ENCODE results near the gene HILPDA. TPM values are rescaled to one million over a fixed set of nuclear protein-coding genes. Genes with fewer than 3 reads are reported as not detected.

The HILPDA gene
- total RNA-seq, 1 experiment from 2014 or later = 17.0 TPM

GRCh38 chr7:128424686-128425275, 30.9 kb upstream of the HILPDA start:
- intact Hi-C loops (cut with micrococcal nuclease; ENCODE audit: unreplicated experiment) = loop anchor here (1.0 kb wide), 1 partner anchor 26 kb away; no protein-coding TSS in a partner anchor
- DNase-seq = no peak
- Histone ChIP-seq H3K4me3 (ENCODE audit: low read depth, low read length) (no peak overlapping the region), H3K36me3 (ENCODE audit: control insufficient read depth, insufficient read depth, low read length) (no peaks in the 10 kb centered on the region), H3K27me3 (replicated peaks; ENCODE audit: control insufficient read depth, insufficient read depth, low read length) (no peaks in the 10 kb centered on the region), H3K4me1 (no peaks in the 10 kb centered on the region), H3K9me3 (no peaks in the 10 kb centered on the region)
- H3K36me3 Mint-ChIP-seq (ENCODE audit: insufficient read depth, unreplicated experiment) = no peaks in the 10 kb centered on the region
- POLR2A ChIA-PET = no interaction called here
- H3K4me3 Mint-ChIP-seq (ENCODE audit: unreplicated experiment) = no peak overlapping the region
- H3K4me1 Mint-ChIP-seq (ENCODE audit: low read depth, unreplicated experiment) = no peaks in the 10 kb centered on the region
- TF ChIP-seq CTCF (IDR thresholded peaks at IDR 0.05; ENCODE audit: insufficient read depth in 1 of 2, low read depth in 1 of 2, low read length in 1 of 2, severe bottlenecking in 1 of 2, unreplicated experiment in 1 of 2) = no peak
- no peaks in the 10 kb centered on the region for H3K27me3 Mint-ChIP-seq (ENCODE audit: insufficient read depth, unreplicated experiment)
- BruUV-seq (replicated peaks) = no TSS peak
- no peak overlapping the region for H3K27ac Mint-ChIP-seq (ENCODE audit: unreplicated experiment)
- CTCF ChIA-PET = interaction anchor here (0.8 to 11.2 kb wide), 6 partner anchors 10 to 77 kb away, joined by 3 to 226 read pairs (median 6); partner anchors contain the start of gene IMPDH1
- H3K9me3 Mint-ChIP-seq (ENCODE audit: unreplicated experiment) = no peaks in the 10 kb centered on the region

DNA sequence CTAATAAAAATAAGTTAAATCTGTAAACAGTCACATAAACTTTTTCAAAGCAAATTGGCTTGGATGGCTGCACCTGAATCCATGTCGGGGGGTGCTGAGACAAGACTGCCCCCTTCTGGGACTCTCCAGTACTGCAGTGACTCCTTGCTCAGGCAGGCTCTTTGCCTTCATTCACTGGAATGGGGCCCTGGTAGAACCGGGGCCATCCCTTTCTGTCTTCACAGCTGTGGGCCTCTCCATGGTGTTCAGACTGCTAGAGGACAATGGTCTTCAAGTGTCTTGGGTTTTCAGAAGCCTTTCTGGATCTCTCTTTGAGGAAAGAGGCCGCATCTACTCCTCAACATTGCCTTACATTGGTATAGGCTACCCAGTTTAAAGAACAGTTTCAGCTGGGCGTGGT, 29.8 kb upstream of the HILPDA start:
- Histone ChIP-seq H3K4me1 (no peaks in the 10 kb centered on the region), H3K27me3 (replicated peaks; ENCODE audit: control insufficient read depth, insufficient read depth, low read length) (no peaks in the 10 kb centered on the region), H3K4me3 (ENCODE audit: low read depth, low read length) (no peak overlapping the region), H3K36me3 (ENCODE audit: control insufficient read depth, insufficient read depth, low read length) (no peaks in the 10 kb centered on the region), H3K9me3 (no peaks in the 10 kb centered on the region)
- Mint-ChIP-seq H3K36me3 (ENCODE audit: insufficient read depth, unreplicated experiment) (no peaks in the 10 kb centered on the region), H3K4me3 (ENCODE audit: unreplicated experiment) (no peak overlapping the region), H3K4me1 (ENCODE audit: low read depth, unreplicated experiment) (no peaks in the 10 kb centered on the region), H3K9me3 (ENCODE audit: unreplicated experiment) (no peaks in the 10 kb centered on the region), H3K27ac (ENCODE audit: unreplicated experiment) (no peak overlapping the region), H3K27me3 (ENCODE audit: insufficient read depth, unreplicated experiment) (no peaks in the 10 kb centered on the region)
- POLR2A ChIA-PET = no interaction called here
- peak; percentile 69 to 84 for DNase-seq
- BruUV-seq (replicated peaks) = no TSS peak
- CTCF ChIA-PET = interaction anchor here (0.6 to 11.2 kb wide), 8 partner anchors 9 to 189 kb away, joined by 3 to 226 read pairs (median 6); partner anchors contain the start of gene IMPDH1
- intact Hi-C loops (cut with micrococcal nuclease; ENCODE audit: unreplicated experiment) = loop anchor here (1.0 kb wide), 1 partner anchor 28 kb away; no protein-coding TSS in a partner anchor
- peak; percentile 89 to 91 for TF ChIP-seq CTCF (IDR thresholded peaks at IDR 0.05; ENCODE audit: insufficient read depth in 1 of 2, low read depth in 1 of 2, low read length in 1 of 2, severe bottlenecking in 1 of 2, unreplicated experiment in 1 of 2)

- Mint-ChIP-seq H3K4me3 (ENCODE audit: unreplicated experiment) (no peak overlapping the region), H3K36me3 (ENCODE audit: insufficient read depth, unreplicated experiment) (no peaks in the 10 kb centered on the region), H3K27me3 (ENCODE audit: insufficient read depth, unreplicated experiment) (no peaks in the 10 kb centered on the region), H3K27ac (ENCODE audit: unreplicated experiment) (no peak overlapping the region), H3K4me1 (ENCODE audit: low read depth, unreplicated experiment) (no peaks in the 10 kb centered on the region), H3K9me3 (ENCODE audit: unreplicated experiment) (no peaks in the 10 kb centered on the region)
- H3K27me3 ChIP-seq (replicated peaks; ENCODE audit: control insufficient read depth, insufficient read depth, low read length) = no peaks in the 10 kb centered on the region
- POLR2A ChIA-PET = interaction anchor here (0.6 to 1.2 kb wide), 2 partner anchors 28 to 34 kb away, joined by 3 read pairs; partner anchors contain the start of gene HILPDA
- H3K4me1 ChIP-seq = no peaks in the 10 kb centered on the region
- H3K36me3 ChIP-seq (ENCODE audit: control insufficient read depth, insufficient read depth, low read length) = no peaks in the 10 kb centered on the region
- H3K9me3 ChIP-seq = no peaks in the 10 kb centered on the region
- TF ChIP-seq CTCF (IDR thresholded peaks at IDR 0.05; ENCODE audit: insufficient read depth in 1 of 2, low read depth in 1 of 2, low read length in 1 of 2, severe bottlenecking in 1 of 2, unreplicated experiment in 1 of 2) = peak; percentile 61 to 84
- CTCF ChIA-PET = interaction anchor here (0.5 to 11.2 kb wide), 21 partner anchors 8 to 80 kb away, joined by 3 to 226 read pairs (median 6); partner anchors contain the start of genes HILPDA and METTL2B
- intact Hi-C loops (cut with micrococcal nuclease; ENCODE audit: unreplicated experiment) = loop anchor here (1.0 kb wide), 1 partner anchor 32 kb away; no protein-coding TSS in a partner anchor
- no TSS peak for BruUV-seq (replicated peaks)
- peak in 1 of 2 experiments; percentile 72 for DNase-seq
- no peak overlapping the region for H3K4me3 ChIP-seq (ENCODE audit: low read depth, low read length)
Measured at GRCh38 chr7:128427289-128427891, 28.3 kb upstream of the HILPDA start.
